ENCODE data around the gene TGFB1.

The TGFB1 gene

GRCh38 chr19:41363753-41364523, 10.2 kb upstream of the TGFB1 start, which contains the start of gene B9D2:
Gene B9D2 (minus strand): TSS chr19:41364149. CDS start chr19:41363519, 630 bp downstream.
- peak within 1 kb of the TSS; percentile 95 for H3K9ac ChIP-seq
- no peaks in the 10 kb centered on the region for H4K20me1 ChIP-seq (ENCODE audit: insufficient read depth)
- H3K79me2 ChIP-seq (ENCODE audit: insufficient read depth, low read depth), result no peaks in the 10 kb centered on the region
- no peaks in the 10 kb centered on the region for H3K27me3 ChIP-seq (ENCODE audit: insufficient read depth, low read depth)
- H3K4me1 ChIP-seq (ENCODE audit: low read depth, poor library complexity, severe bottlenecking), result peaks cover 20% of the 10 kb centered on the region
- H2AFZ ChIP-seq (ENCODE audit: low read depth), result peak within 1 kb of the TSS; percentile 70
- no peak for TF ChIP-seq CTCF (conservative IDR thresholded peaks at IDR 0.05; ENCODE audit: low read depth, low read length)
- peak within 1 kb of the TSS; percentile 97 for H3K27ac ChIP-seq
- H3K36me3 ChIP-seq (ENCODE audit: insufficient read depth), result no peaks in the 10 kb centered on the region
- no peak within 1 kb of the TSS for H3K4me3 ChIP-seq (IDR thresholded peaks at IDR 0.05; ENCODE audit: insufficient read depth, low read depth, low read length)
- H3K4me2 ChIP-seq, result peak within 1 kb of the TSS; percentile 90

- Histone ChIP-seq H3K4me2 (peak overlapping the region; percentile 89), H3K4me1 (ENCODE audit: low read depth, poor library complexity, severe bottlenecking) (peaks cover 20% of the 10 kb centered on the region), H3K27ac (peak overlapping the region; percentile 97), H3K36me3 (ENCODE audit: insufficient read depth) (no peaks in the 10 kb centered on the region), H3K9ac (peak overlapping the region; percentile 95), H2AFZ (ENCODE audit: low read depth) (peak overlapping the region; percentile 70; the same call in 1 of the 2 replicates), H3K27me3 (ENCODE audit: insufficient read depth, low read depth) (no peaks in the 10 kb centered on the region), H4K20me1 (ENCODE audit: insufficient read depth) (no peaks in the 10 kb centered on the region), H3K4me3 (IDR thresholded peaks at IDR 0.05; ENCODE audit: insufficient read depth, low read depth, low read length) (no peak overlapping the region), H3K79me2 (ENCODE audit: insufficient read depth, low read depth) (no peaks in the 10 kb centered on the region)
- TF ChIP-seq CTCF (conservative IDR thresholded peaks at IDR 0.05; ENCODE audit: low read depth, low read length), result no peak
Observed at GRCh38 chr19:41363371-41363752, 9.6 kb upstream of the TGFB1 start.

GRCh38 chr19:41362143-41362847, 8.6 kb upstream of the TGFB1 start:
- no peaks in the 10 kb centered on the region for H3K36me3 ChIP-seq (ENCODE audit: insufficient read depth)
- no peak overlapping the region for H3K4me2 ChIP-seq
- peaks cover 20% of the 10 kb centered on the region for H3K4me1 ChIP-seq (ENCODE audit: low read depth, poor library complexity, severe bottlenecking)
- H3K79me2 ChIP-seq (ENCODE audit: insufficient read depth, low read depth), result no peaks in the 10 kb centered on the region
- H4K20me1 ChIP-seq (ENCODE audit: insufficient read depth), result no peaks in the 10 kb centered on the region
- H2AFZ ChIP-seq (ENCODE audit: low read depth), result no peak overlapping the region
- H3K27me3 ChIP-seq (ENCODE audit: insufficient read depth, low read depth), result no peaks in the 10 kb centered on the region
- H3K27ac ChIP-seq, result no peak overlapping the region
- H3K9ac ChIP-seq, result no peak overlapping the region
- TF ChIP-seq CTCF (conservative IDR thresholded peaks at IDR 0.05; ENCODE audit: low read depth, low read length), result no peak
- no peak overlapping the region for H3K4me3 ChIP-seq (IDR thresholded peaks at IDR 0.05; ENCODE audit: insufficient read depth, low read depth, low read length)

- Histone ChIP-seq H3K4me3 (IDR thresholded peaks at IDR 0.05; ENCODE audit: insufficient read depth, low read depth, low read length) (no peak overlapping the region), H2AFZ (ENCODE audit: low read depth) (no peak overlapping the region), H4K20me1 (ENCODE audit: insufficient read depth) (no peaks in the 10 kb centered on the region), H3K9ac (no peak overlapping the region), H3K4me1 (ENCODE audit: low read depth, poor library complexity, severe bottlenecking) (peaks cover 10% of the 10 kb centered on the region), H3K36me3 (ENCODE audit: insufficient read depth) (no peaks in the 10 kb centered on the region), H3K4me2 (no peak overlapping the region), H3K27ac (no peak overlapping the region), H3K27me3 (ENCODE audit: insufficient read depth, low read depth) (no peaks in the 10 kb centered on the region), H3K79me2 (ENCODE audit: insufficient read depth, low read depth) (no peaks in the 10 kb centered on the region)
- no peak for TF ChIP-seq CTCF (conservative IDR thresholded peaks at IDR 0.05; ENCODE audit: low read depth, low read length)
Observed at GRCh38 chr19:41359741-41360140, 6.0 kb upstream of the TGFB1 start.
